GM18499 (cell line): ENCODE measurements around the gene BMPR2.
"Not testable (repeated sequence)": the region's sequence is repeated elsewhere in the genome, so short reads cannot be mapped to it uniquely, and the experiment has no call there.

ENCODE experiments used
- ATAC-seq: cut with Tn5 transposase; IDR thresholded peaks from one replicate; pipeline ENCODE4 v1.9.1; 2021; ENCODE audit warnings: moderate number of reproducible peaks; ENCODE audit not compliant: insufficient read depth, unreplicated experiment

The BMPR2 gene

DNA sequence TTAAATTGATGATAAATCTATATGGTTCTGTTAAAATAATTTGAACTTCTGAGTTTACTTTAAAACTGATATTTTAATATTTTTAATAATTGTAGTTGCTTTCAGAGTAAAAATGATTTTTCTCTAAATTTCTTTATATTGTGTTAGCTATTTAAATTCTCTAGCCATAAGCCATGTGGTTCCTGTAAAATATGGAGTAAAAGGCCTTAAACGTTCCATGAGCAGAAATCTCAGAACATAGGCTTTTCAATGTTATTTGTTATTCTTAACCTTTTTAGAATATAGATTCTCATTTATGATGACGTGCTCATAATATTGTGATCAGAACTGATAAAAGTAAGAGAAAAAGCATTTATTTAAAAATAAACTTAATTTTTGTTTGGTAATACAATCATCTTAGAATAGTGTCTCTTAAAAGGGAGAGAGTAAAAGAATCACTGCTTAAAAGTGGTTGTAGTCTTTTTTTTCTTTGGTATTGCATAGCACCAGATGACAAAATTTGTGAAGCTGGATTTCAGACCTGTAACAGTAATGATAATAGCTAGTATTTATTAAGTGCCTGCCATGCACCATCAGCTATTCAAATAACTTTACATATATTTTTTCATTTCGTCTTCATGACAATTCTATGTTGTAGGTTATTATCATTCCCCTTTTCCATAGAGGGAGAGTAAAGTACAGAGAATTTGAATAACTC, 2.7 kb downstream of the BMPR2 start:
- no peak for ATAC-seq

DNA sequence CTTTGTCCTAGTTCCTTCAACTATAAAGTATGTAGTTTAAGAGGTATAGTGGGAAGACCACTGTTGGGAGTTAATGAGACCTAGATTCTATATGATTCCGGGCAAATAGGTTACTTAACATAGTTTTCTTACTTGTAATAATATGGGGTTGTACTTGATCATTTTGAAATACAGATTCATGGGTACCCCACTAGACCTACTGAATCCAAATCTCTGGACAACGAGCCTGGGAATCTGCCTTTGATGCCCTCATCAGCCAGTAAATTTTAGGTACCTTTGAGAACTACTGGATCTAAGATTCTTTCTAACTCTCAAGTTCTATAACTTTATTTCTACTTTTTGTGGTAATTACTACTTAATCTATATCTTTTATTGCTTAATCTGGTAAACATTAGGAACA, 6.6 kb downstream of the BMPR2 start:
- no peak for ATAC-seq

DNA sequence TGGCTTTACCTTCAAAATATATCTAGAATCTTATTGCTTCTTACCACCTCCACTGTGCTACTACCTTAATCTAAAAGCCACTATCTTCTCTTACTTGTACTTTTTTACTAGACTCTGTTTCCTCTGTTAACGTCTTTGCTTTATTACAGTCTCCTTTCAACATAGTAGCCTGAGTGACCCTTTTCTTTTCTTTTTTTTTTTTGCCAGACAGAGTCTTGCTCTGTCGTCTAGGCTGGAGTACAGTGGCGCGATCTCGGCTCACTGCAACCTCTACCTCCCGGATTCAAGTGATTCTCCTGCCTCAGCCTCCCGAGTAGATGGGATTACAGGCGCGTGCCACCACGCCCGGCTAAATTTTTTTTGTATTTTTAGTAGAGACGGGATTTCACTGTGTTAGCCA, 10.4 kb downstream of the BMPR2 start:
- ATAC-seq = not testable (repeated sequence)

- no peak for ATAC-seq
These were observed 11.6 kb downstream of the BMPR2 start for GRCh38 chr2:202387608-202388342.

GRCh38 chr2:202400941-202401340, 24.8 kb downstream of the BMPR2 start:
- no peak for ATAC-seq

- no peak for ATAC-seq
These were observed 29.7 kb downstream of the BMPR2 start for GRCh38 chr2:202405798-202406197.

- ATAC-seq = no peak
These were observed 30.4 kb downstream of the BMPR2 start for GRCh38 chr2:202406445-202406978.

- no peak for ATAC-seq
These were observed 32.5 kb downstream of the BMPR2 start for GRCh38 chr2:202408546-202409140.

DNA sequence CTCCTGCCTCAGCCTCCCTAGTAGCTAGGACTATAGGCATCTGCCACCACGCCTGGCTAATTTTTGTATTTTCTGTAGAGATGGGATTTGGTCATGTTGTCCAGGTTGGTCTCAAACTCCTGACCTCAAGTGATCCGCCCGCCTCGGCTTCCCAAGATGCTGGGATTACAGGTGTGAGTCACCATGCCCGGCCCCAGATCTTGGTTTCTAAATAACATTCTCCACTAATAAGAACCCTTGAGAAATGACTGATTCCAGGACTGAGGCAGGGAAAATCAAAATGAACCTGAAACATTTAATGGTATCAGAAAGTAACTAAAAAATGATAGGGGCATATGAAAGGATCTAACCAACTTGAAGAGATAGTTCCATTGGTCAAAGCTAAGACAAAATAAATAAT, 34.0 kb downstream of the BMPR2 start:
- no peak for ATAC-seq

- ATAC-seq = no peak
These were observed 35.0 kb downstream of the BMPR2 start for GRCh38 chr2:202411097-202411496.

DNA sequence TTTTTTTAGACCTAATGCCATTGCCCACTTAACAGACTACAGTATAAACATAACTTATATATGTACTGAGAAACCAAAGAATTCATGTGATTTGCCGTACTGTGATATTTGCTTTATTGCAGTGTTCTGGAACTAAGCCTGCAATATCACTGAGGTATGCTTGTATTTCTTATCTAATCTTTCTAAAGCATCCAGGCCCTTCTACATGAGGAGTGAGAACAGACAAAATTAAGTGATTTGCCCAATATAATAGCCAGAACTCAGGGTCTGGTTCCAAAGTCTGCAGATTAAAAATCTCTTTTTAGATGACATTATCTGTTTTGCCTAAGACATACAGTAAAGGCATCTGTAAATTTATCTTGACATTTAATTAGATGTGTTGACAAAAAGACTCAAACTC, 41.9 kb downstream of the BMPR2 start:
- no peak for ATAC-seq

- no peak for ATAC-seq
These were observed 42.4 kb downstream of the BMPR2 start for GRCh38 chr2:202418511-202418910.

- no peak for ATAC-seq
These were observed 47.0 kb downstream of the BMPR2 start for GRCh38 chr2:202423139-202423538.

DNA sequence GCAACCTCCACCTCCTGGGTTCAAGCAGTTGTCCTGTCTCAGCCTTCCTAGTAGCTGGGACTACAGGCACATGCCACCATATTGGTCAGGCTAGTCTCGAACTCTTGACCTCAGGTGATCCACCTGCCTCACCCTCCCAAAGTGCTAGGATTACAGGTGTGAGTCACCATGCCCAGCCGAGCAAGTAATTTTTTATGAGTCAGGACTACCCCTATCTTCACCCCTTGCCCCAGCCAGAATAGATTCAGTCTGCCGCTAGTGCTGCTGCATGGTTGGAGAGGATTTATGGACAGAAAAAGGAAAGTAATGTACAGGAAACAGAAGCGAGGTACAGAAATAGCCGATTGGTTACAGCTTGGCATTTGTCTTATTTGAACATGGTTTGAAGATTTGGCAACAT, 48.9 kb downstream of the BMPR2 start:
- ATAC-seq = no peak

DNA sequence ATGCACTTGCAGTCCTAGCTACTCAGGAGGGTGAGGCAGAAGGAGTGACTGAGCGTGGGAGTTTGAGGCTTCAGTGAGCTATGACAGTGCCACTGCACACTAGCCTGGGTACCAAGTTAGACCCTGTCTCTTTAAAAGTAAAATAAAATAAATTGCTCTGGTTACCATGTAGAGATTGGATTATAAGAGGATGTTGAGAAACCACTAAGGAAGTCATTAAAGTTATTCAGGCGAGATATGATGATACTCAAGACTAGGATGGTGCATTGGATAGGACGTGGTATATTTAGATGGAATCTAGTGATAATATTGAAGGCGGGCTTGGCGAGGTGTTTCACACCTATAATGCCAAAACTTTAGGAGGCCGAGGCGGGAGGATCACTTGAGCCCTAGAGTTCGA, 50.6 kb downstream of the BMPR2 start:
- ATAC-seq = no peak

DNA sequence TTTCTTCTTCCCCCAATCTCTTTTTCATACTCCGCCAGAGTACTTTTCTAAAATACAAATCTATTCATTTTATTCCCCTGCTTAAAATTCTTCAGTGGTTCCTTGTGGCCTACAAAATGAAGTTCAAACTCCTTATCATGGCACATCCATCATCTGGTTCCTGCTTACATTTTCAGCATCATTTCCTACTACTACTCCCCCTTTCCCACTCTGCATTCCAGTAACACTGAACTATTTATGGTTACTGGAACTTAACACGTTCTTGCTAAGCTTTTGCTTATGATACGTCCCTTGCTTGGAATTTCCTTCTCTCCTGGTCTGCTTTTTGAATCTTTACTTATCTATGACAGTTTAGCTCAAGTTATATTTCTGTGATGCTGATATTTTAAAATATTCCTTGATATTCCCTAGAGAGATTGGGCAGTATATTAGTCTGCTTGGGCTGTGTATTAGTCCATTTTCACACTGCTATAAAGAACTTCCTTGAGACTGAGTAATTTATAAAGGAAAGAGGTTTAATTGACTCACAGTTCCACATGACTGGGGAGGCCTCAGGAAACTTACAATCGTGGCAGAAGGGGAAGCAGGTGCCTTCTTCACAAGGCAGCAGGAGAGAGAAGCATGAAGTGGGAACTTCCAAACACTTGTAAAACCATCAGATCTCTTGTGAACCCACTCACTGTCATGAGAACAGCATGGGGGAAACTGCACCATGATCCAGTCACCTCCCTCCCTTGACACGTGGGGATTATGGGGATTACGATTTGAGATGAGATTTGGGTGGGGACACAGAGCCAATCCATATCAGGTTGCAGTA, 53.2 kb downstream of the BMPR2 start:
- ATAC-seq = no peak

DNA sequence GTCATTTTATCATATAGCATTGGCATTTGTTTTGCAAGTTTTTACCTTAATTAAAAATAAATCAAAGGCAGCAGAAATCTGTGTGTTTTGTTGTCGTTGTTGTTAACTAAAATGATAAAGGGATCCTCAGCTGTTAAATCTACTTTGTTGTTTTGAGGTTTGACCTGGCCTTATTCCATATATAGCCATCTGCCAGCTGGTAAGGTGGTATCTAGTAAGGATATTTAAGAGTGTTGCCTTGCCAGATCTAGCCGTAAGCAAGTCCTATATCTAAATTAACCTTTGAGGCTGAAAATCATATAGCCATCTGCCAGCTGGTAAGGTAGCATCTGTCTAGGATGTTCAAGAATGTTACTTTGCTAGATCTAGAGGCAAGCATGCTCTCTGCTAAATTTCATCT, 56.6 kb downstream of the BMPR2 start:
- ATAC-seq = no peak

GRCh38 chr2:202434472-202434871, 58.3 kb downstream of the BMPR2 start:
- no peak for ATAC-seq

GRCh38 chr2:202436626-202437025, 60.5 kb downstream of the BMPR2 start:
- ATAC-seq = no peak

- ATAC-seq = not testable (repeated sequence)
These were observed 64.0 kb downstream of the BMPR2 start for GRCh38 chr2:202440117-202440516.

- no peak for ATAC-seq
These were observed 66.8 kb downstream of the BMPR2 start for GRCh38 chr2:202442882-202443281.
